ENCODE data around the gene ST3GAL3. TPM values are rescaled to one million over a fixed set of nuclear protein-coding genes. Genes with fewer than 3 reads are reported as not detected.

Gene ST3GAL3
- total RNA-seq, 1 experiment from 2014 or later, result 19.3 TPM

DNA sequence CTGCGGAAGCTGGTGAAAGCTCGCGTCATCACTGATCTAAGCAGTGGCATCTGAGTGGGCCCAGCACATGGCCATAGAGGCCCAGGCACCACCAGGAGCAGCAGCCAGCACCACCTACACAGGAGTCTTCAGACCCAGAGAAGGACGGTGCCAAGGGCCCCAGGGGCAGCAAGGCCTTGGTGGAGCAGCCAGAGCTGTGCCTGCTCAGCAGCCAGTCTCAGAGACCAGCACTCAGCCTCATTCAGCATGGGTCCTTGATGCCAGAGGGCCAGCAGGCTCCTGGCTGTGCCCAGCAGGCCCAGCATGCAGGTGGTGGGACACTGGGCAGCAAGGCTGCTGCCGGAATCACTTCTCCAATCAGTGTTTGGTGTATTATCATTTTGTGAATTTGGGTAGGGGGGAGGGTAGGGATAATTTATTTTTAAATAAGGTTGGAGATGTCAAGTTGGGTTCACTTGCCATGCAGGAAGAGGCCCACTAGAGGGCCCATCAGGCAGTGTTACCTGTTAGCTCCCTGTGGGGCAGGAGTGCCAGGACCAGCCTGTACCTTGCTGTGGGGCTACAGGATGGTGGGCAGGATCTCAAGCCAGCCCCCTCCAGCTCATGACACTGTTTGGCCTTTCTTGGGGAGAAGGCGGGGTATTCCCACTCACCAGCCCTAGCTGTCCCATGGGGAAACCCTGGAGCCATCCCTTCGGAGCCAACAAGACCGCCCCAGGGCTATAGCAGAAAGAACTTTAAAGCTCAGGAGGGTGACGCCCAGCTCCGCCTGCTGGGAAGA, 223.0 kb downstream of the ST3GAL3 start:
- POLR2A ChIA-PET (ENCODE audit: unreplicated experiment), result no interaction called here
- H3K9me2 ChIP-seq (ENCODE audit: insufficient read depth), result no peaks in the 10 kb centered on the region
- no peaks in the 10 kb centered on the region for H4K20me1 ChIP-seq (ENCODE audit: insufficient read depth)
- H3K79me2 ChIP-seq (ENCODE audit: low read depth), result 0 out of 2 replicates have a peak, but pooled peaks cover 5% of the 10 kb centered on the region
- intact Hi-C loops (cut with micrococcal nuclease; ENCODE audit: unreplicated experiment), result no loop called here
- no peak for TF ChIP-seq EZH2 (IDR thresholded peaks at IDR 0.05; ENCODE audit: low read depth)
- TF ChIP-seq, protein P1, sequence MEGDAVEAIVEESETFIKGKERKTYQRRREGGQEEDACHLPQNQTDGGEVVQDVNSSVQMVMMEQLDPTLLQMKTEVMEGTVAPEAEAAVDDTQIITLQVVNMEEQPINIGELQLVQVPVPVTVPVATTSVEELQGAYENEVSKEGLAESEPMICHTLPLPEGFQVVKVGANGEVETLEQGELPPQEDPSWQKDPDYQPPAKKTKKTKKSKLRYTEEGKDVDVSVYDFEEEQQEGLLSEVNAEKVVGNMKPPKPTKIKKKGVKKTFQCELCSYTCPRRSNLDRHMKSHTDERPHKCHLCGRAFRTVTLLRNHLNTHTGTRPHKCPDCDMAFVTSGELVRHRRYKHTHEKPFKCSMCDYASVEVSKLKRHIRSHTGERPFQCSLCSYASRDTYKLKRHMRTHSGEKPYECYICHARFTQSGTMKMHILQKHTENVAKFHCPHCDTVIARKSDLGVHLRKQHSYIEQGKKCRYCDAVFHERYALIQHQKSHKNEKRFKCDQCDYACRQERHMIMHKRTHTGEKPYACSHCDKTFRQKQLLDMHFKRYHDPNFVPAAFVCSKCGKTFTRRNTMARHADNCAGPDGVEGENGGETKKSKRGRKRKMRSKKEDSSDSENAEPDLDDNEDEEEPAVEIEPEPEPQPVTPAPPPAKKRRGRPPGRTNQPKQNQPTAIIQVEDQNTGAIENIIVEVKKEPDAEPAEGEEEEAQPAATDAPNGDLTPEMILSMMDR (conservative IDR thresholded peaks at IDR 0.05), result peak; percentile 63
- CTCF ChIA-PET, result interaction anchor here (0.5 to 3.2 kb wide), 4 partner anchors 106 to 399 kb away, joined by 3 to 15 read pairs (median 4); no protein-coding TSS in a partner anchor
- H3K9me3 ChIP-seq (ENCODE audit: insufficient read depth, low read depth), result peaks cover 2% of the 10 kb centered on the region; the same call in 1 of the 2 replicates
- no peak for DNase-seq
- no TSS peak for BruUV-seq (replicated peaks)
- peaks cover 47% of the 10 kb centered on the region for H3K4me1 ChIP-seq (replicated peaks; ENCODE audit: insufficient read depth)
- peaks cover 43% of the 10 kb centered on the region; the same call in 1 of the 2 replicates for H3F3A ChIP-seq (ENCODE audit: insufficient read depth, low read depth)
- H3K36me3 ChIP-seq (ENCODE audit: low read depth), result no peaks in the 10 kb centered on the region
- H3K27me3 ChIP-seq (ENCODE audit: insufficient read depth, low read depth), result no peaks in the 10 kb centered on the region
- 0 out of 2 replicates have a peak overlapping the region, but pooled peaks have one; percentile 13 for H3K4me2 ChIP-seq
- H2AFZ ChIP-seq, result no peak overlapping the region
- peak overlapping the region; percentile 69 for H3K27ac ChIP-seq
- H3K4me3 ChIP-seq, result no peak overlapping the region

DNA sequence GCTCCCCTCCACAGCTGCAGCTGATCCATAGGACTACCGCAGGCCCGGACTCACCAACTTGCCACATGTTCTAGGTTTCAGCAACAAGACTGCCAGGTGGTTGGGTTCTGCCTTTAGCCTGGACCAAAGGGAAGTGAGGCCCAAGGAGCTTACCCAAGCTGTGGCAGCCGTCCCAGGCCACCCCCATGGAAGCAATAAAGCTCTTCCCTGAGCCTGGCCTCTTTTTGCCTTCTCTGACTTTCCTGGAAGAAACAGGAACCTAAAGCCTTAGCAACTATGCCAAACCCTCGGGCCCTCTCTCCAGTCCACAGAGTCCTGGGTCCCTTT, 223.6 kb downstream of the ST3GAL3 start:
- Histone ChIP-seq H3K79me2 (ENCODE audit: low read depth) (0 out of 2 replicates have a peak, but pooled peaks cover 7% of the 10 kb centered on the region), H4K20me1 (ENCODE audit: insufficient read depth) (no peaks in the 10 kb centered on the region), H3F3A (ENCODE audit: insufficient read depth, low read depth) (peaks cover 46% of the 10 kb centered on the region; the same call in 1 of the 2 replicates), H3K27ac (no peak overlapping the region), H3K4me3 (no peak overlapping the region), H3K36me3 (ENCODE audit: low read depth) (no peaks in the 10 kb centered on the region), H3K9me2 (ENCODE audit: insufficient read depth) (no peaks in the 10 kb centered on the region), H3K4me2 (no peak overlapping the region), H2AFZ (no peak overlapping the region), H3K9me3 (ENCODE audit: insufficient read depth, low read depth) (peaks cover 2% of the 10 kb centered on the region; the same call in 1 of the 2 replicates), H3K27me3 (ENCODE audit: insufficient read depth, low read depth) (no peaks in the 10 kb centered on the region), H3K4me1 (replicated peaks; ENCODE audit: insufficient read depth) (peaks cover 49% of the 10 kb centered on the region)
- ChIA-PET CTCF (interaction anchor here (0.9 to 3.2 kb wide), 3 partner anchors 106 to 283 kb away, joined by 4 to 15 read pairs (median 4); no protein-coding TSS in a partner anchor), POLR2A (ENCODE audit: unreplicated experiment) (no interaction called here)
- no TSS peak for BruUV-seq (replicated peaks)
- no peak for DNase-seq
- intact Hi-C loops (cut with micrococcal nuclease; ENCODE audit: unreplicated experiment), result no loop called here
- TF ChIP-seq, protein P1 (conservative IDR thresholded peaks at IDR 0.05), result no peak
- no peak for TF ChIP-seq EZH2 (IDR thresholded peaks at IDR 0.05; ENCODE audit: low read depth)

DNA sequence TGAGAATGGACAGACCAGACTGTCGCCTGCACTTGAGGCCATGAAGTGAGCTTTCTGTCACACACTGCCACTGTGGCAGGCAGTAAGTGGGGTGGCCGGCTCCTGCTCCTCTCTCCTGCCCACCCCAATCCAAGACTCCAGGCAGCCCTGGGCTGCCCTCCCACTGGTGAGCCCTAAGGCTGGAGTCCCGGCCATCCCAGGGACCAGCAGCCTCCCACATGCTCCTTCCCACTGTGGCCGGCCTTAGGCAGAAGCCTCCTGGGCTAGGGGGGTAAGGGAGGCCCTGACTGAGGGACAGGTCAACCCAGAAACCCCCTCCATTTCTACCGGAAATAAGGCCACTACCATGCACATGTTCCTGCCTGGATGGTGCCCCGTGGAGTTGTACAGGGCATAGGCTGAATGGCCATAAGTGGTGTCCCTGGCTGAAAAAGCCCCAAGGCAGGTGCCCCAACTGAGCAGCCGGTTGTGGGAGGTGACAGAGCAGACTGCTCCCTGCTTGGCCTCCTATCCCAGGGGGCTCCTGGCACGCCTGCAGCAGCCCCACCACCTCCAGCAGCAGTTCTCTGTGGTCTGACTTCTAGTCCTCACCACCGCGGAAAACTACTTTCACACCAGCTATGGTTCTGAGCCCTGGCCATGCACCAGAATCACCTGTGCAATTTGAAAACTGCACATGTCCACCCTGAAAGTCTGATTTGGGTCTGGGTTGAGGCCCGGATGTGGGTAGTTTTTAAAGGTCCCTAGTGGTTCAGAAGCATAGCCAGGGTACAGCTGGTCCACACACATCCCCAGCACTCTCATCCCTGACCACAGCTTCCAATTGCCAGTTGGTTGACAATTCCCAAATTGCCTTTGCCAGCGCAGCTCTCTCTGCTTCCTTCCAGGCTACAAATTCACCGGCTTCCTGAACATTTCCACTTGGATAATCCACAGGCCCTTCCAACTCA, 224.7 kb downstream of the ST3GAL3 start:
- Histone ChIP-seq H4K20me1 (ENCODE audit: insufficient read depth) (no peaks in the 10 kb centered on the region), H3K36me3 (ENCODE audit: low read depth) (no peaks in the 10 kb centered on the region), H3K27ac (peak overlapping the region; percentile 84; the same call in 1 of the 2 replicates), H3K4me2 (peak overlapping the region; percentile 95), H3K79me2 (ENCODE audit: low read depth) (0 out of 2 replicates have a peak, but pooled peaks cover 7% of the 10 kb centered on the region), H3K27me3 (ENCODE audit: insufficient read depth, low read depth) (no peaks in the 10 kb centered on the region), H3K4me1 (replicated peaks; ENCODE audit: insufficient read depth) (peaks cover 49% of the 10 kb centered on the region), H3F3A (ENCODE audit: insufficient read depth, low read depth) (peaks cover 46% of the 10 kb centered on the region; the same call in 1 of the 2 replicates), H3K4me3 (peak overlapping the region; percentile 90; the same call in 1 of the 2 replicates), H2AFZ (no peak overlapping the region), H3K9me3 (ENCODE audit: insufficient read depth, low read depth) (peaks cover 2% of the 10 kb centered on the region; the same call in 1 of the 2 replicates), H3K9me2 (ENCODE audit: insufficient read depth) (no peaks in the 10 kb centered on the region)
- POLR2A ChIA-PET (ENCODE audit: unreplicated experiment), result no interaction called here
- intact Hi-C loops (cut with micrococcal nuclease; ENCODE audit: unreplicated experiment), result no loop called here
- TF ChIP-seq, protein P1 (conservative IDR thresholded peaks at IDR 0.05), result no peak
- TF ChIP-seq EZH2 (IDR thresholded peaks at IDR 0.05; ENCODE audit: low read depth), result no peak
- no peak for DNase-seq
- no TSS peak for BruUV-seq (replicated peaks)
- CTCF ChIA-PET, result interaction anchor here (1.1 to 4.0 kb wide), 3 partner anchors 14 to 167 kb away, joined by 3 to 185 read pairs (median 4); partner anchors contain the start of gene DPH2

Data from PC-9 (cell line).